GM18505 (cell line): ENCODE results near the gene TNPO2.
"Not testable (repeated sequence)": the region's sequence is repeated elsewhere in the genome, so short reads cannot be mapped to it uniquely, and the experiment has no call there.

Experiments
- ATAC-seq: cut with Tn5 transposase; IDR thresholded peaks from one replicate; pipeline ENCODE4 v1.9.1; 2021; ENCODE audit not compliant: unreplicated experiment
- POLR2A ChIP-seq: IDR thresholded peaks from 4 replicates; pipeline ENCODE4 v1.6.1; 2011; ENCODE audit warnings: borderline replicate concordance; ENCODE audit not compliant: insufficient read depth, insufficient read length; ENCODE audit errors: extremely low read depth

TNPO2 gene

GRCh38 chr19:12711187-12711586, 12.5 kb downstream of the TNPO2 start:
- ATAC-seq, result no peak
- no peak for TF ChIP-seq POLR2A

GRCh38 chr19:12708641-12709040, 15.1 kb downstream of the TNPO2 start:
- TF ChIP-seq POLR2A, result no peak
- no peak for ATAC-seq

- ATAC-seq, result no peak
- no peak for TF ChIP-seq POLR2A
These were observed 17.4 kb downstream of the TNPO2 start for GRCh38 chr19:12706332-12706718.

- no peak for TF ChIP-seq POLR2A
- no peak for ATAC-seq
These were observed 17.9 kb downstream of the TNPO2 start for GRCh38 chr19:12705654-12706331.

GRCh38 chr19:12705169-12705568, 18.6 kb downstream of the TNPO2 start:
- TF ChIP-seq POLR2A, result no peak
- ATAC-seq, result no peak

- TF ChIP-seq POLR2A, result no peak
- ATAC-seq, result no peak
These were observed 20.7 kb downstream of the TNPO2 start for GRCh38 chr19:12703046-12703445.

- no peak for TF ChIP-seq POLR2A
- no peak for ATAC-seq
These were observed 22.0 kb downstream of the TNPO2 start for GRCh38 chr19:12701596-12702282.

GRCh38 chr19:12698138-12698537, 25.6 kb downstream of the TNPO2 start:
- no peak for ATAC-seq
- no peak for TF ChIP-seq POLR2A

GRCh38 chr19:12697425-12697824, 26.3 kb downstream of the TNPO2 start:
- not testable (repeated sequence) for ATAC-seq

- TF ChIP-seq POLR2A, result peak; percentile 86
- peak; percentile 71 for ATAC-seq
These were observed 27.1 kb downstream of the TNPO2 start, which contains the start of gene FBXW9 for GRCh38 chr19:12696366-12697335. TSS of gene FBXW9 (minus strand) at chr19:12696631. CDS start at chr19:12696581, 50 bp downstream.

GRCh38 chr19:12695997-12696365, 27.8 kb downstream of the TNPO2 start:
- TF ChIP-seq POLR2A, result no peak
- peak; percentile 17 for ATAC-seq

GRCh38 chr19:12695514-12695913, 28.2 kb downstream of the TNPO2 start:
- TF ChIP-seq POLR2A, result no peak
- ATAC-seq, result no peak

GRCh38 chr19:12695096-12695495, 28.6 kb downstream of the TNPO2 start:
- ATAC-seq, result no peak
- no peak for TF ChIP-seq POLR2A

- no peak for ATAC-seq
- TF ChIP-seq POLR2A, result no peak
These were observed 29.1 kb downstream of the TNPO2 start for GRCh38 chr19:12694641-12695040.

- TF ChIP-seq POLR2A, result no peak
- no peak for ATAC-seq
These were observed 30.8 kb downstream of the TNPO2 start for GRCh38 chr19:12692960-12693359.
